ENCODE data around the gene ZNF366. TPM values are rescaled to one million over a fixed set of nuclear protein-coding genes. Genes with fewer than 3 reads are reported as not detected.

Gene ZNF366
- total and polyA plus RNA-seq, 9 donors: 0.83 to 3.5 (median 1.6) TPM

- Histone ChIP-seq H3K9me3 (no peaks in the 10 kb centered on the region), H3K36me3 (no peaks in the 10 kb centered on the region), H3K4me1 (ENCODE audit: insufficient read depth) (no peaks in the 10 kb centered on the region), H3K27me3 (no peaks in the 10 kb centered on the region), H3K27ac (no peak overlapping the region), H3K4me3 (no peak overlapping the region)
- TF ChIP-seq EP300 (IDR thresholded peaks at IDR 0.05) (no peak), POLR2A (IDR thresholded peaks at IDR 0.05) (no peak), CTCF (IDR thresholded peaks at IDR 0.05) (no peak)
- intact Hi-C loops (cut with DNase I): no loop called here
- 54 to 57% (median 56%) methylated on average over 7 of the region's 7 CpGs for WGBS, 3 donors
- DNase-seq: no peak
Measured at GRCh38 chr5:72541501-72542225, 34.5 kb upstream of the ZNF366 start.

DNA sequence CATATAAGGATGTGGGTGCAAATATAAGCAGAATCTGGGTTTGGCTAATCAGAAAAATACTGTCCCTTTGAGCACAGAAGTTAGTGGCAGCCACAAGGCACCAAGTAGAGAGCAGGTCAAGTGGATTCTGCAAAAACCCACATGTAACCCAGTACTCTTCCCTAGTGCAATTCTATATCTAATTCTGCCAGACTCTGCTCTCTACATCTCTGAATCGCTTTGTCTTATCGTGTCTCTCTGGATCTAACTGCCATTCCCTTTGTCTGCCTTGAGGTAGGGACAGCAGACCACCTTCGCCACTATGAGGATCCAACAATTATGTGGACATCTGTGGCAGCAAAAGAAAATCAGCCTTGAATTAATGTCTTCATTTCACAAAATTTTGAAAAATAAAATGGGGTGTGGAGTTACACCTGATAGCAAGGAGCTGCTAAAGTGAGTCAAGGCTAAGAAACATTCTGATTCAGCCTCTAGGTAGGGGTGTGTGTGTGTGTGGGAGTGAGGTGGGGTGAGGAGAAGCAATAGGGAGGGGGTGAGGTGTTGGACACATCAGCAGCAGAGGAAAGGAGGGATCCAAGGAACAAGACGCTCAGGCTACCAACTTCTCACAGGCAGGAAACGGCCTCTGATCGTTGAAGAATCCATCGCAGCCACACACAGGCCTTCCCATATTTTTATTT is 33.7 kb upstream of the ZNF366 start:
- Histone ChIP-seq H3K9me3 (no peaks in the 10 kb centered on the region), H3K27ac (no peak overlapping the region), H3K27me3 (no peaks in the 10 kb centered on the region), H3K4me3 (no peak overlapping the region), H3K4me1 (ENCODE audit: insufficient read depth) (no peaks in the 10 kb centered on the region), H3K36me3 (no peaks in the 10 kb centered on the region)
- WGBS, 3 donors: 81 to 88% (median 86%) methylated on average over 7 of the region's 7 CpGs
- TF ChIP-seq CTCF (IDR thresholded peaks at IDR 0.05) (no peak), POLR2A (IDR thresholded peaks at IDR 0.05) (no peak), EP300 (IDR thresholded peaks at IDR 0.05) (no peak)
- DNase-seq: no peak
- intact Hi-C loops (cut with DNase I): no loop called here

GRCh38 chr5:72539726-72540125 is 32.5 kb upstream of the ZNF366 start:
- DNase-seq: no peak
- H3K9me3 ChIP-seq: no peaks in the 10 kb centered on the region
- H3K4me1 ChIP-seq (ENCODE audit: insufficient read depth): no peaks in the 10 kb centered on the region
- no peaks in the 10 kb centered on the region for H3K36me3 ChIP-seq
- H3K27me3 ChIP-seq: no peaks in the 10 kb centered on the region
- TF ChIP-seq EP300 (IDR thresholded peaks at IDR 0.05) (no peak), CTCF (IDR thresholded peaks at IDR 0.05) (no peak), POLR2A (IDR thresholded peaks at IDR 0.05) (no peak)
- intact Hi-C loops (cut with DNase I): no loop called here
- no peak overlapping the region for H3K27ac ChIP-seq
- H3K4me3 ChIP-seq: no peak overlapping the region

GRCh38 chr5:72539038-72539437 is 31.8 kb upstream of the ZNF366 start:
- intact Hi-C loops (cut with DNase I): no loop called here
- Histone ChIP-seq H3K27me3 (no peaks in the 10 kb centered on the region), H3K36me3 (no peaks in the 10 kb centered on the region), H3K27ac (no peak overlapping the region), H3K9me3 (no peaks in the 10 kb centered on the region), H3K4me1 (ENCODE audit: insufficient read depth) (no peaks in the 10 kb centered on the region), H3K4me3 (no peak overlapping the region)
- WGBS, 3 donors: 7 to 36% (median 17%) methylated on average over 1 of the region's 1 CpG
- no peak for TF ChIP-seq POLR2A (IDR thresholded peaks at IDR 0.05)
- TF ChIP-seq CTCF (IDR thresholded peaks at IDR 0.05): no peak
- TF ChIP-seq EP300 (IDR thresholded peaks at IDR 0.05): no peak
- no peak for DNase-seq

Measured in ovary (tissue), 9 donors.